Psoas muscle (tissue), 8 donors: ENCODE measurements around the gene EMC6. TPM values are rescaled to one million over a fixed set of nuclear protein-coding genes. Genes with fewer than 3 reads are reported as not detected.
A peak's percentile ranks its signal among the peaks of the same experiment; 100 is the strongest.

Experiments
- ATAC-seq, 4 donors: fragments of 200-7000 bp; cut with Tn5 transposase; one replicate each; pipeline ENCODE4 v1.9.1; 2020; ENCODE audit warnings: moderate library complexity in 3 of 4, mild to moderate bottlenecking in 2 of 4
- DNase-seq, 2 donors: peaks; one replicate each; pipeline ENCODE4 v3.0.0-alpha.2; 2020
- H3K27ac ChIP-seq: fragments of 200-600 bp; one replicate; pipeline ENCODE4 v1.8.0; 2022
- H3K27me3 ChIP-seq, 3 donors: fragments of 200-600 bp in 1 of 3; one replicate each; pipeline versions ENCODE4 v1.6.1 to v1.8.0; 2013 to 2022; ENCODE audit warnings: low read length in 2 of 3, mild to moderate bottlenecking in 2 of 3, moderate library complexity in 1 of 3; ENCODE audit not compliant: insufficient read depth in 3 of 3
- H3K36me3 ChIP-seq, 2 donors: fragments of 200-600 bp in 1 of 2; one replicate each; pipeline versions ENCODE4 v1.6.1 to v1.8.0; 2013 to 2022; ENCODE audit warnings: low read depth in 1 of 2, mild to moderate bottlenecking in 1 of 2, moderate library complexity in 1 of 2; ENCODE audit not compliant: insufficient read depth in 1 of 2
- H3K4me1 ChIP-seq: fragments of 200-600 bp; one replicate; pipeline ENCODE4 v1.8.0; 2022
- H3K4me3 ChIP-seq: fragments of 200-600 bp; one replicate; pipeline ENCODE4 v1.8.0; 2022; ENCODE audit warnings: mild to moderate bottlenecking
- H3K9me3 ChIP-seq: fragments of 200-600 bp; one replicate; pipeline ENCODE4 v1.8.0; 2022
- WGBS, 3 donors: extraction: QIAGEN DNeasy Blood & Tissue Kit; methylation state at CpG; one replicate each; pipeline versions ENCODE4 v1.1.6 to v1.1.7; 2013; 5-methylcytosine and 5-hydroxymethylcytosine counted together
- intact Hi-C, 2 donors: fragments of 100-400 bp; cut with DNase I; formaldehyde crosslinking; loops; one replicate each; pipeline versions ENCODE4 v1.11.0 to v1.14.2; 2022
- polyA plus RNA-seq, 3 donors: library from polyadenylated mRNA; stranded (reverse); fragments of 200-250 nt; gene quantifications; one replicate each; pipeline ENCODE4 v1.2.3, GENCODE V29; 2013
- total RNA-seq, 4 donors: library from RNA; stranded (reverse); fragmentation: NEBNext Ultra II Directional in 2 of 4; extraction: Animal tissue kit (Norgen Biotek cat#: 25700) in 2 of 4; gene quantifications; one replicate each; pipeline versions ENCODE4 v1.2.1 to v1.2.4, GENCODE V29; 2021 to 2023
- TF ChIP-seq, protein P1 (sequence below): fragments of 200-600 bp; IDR thresholded peaks from one replicate; pipeline ENCODE4 v1.8.0; 2022; ENCODE audit warnings: antibody characterized with exemption
- donor health status: healthy with polysubstance abuse.
- donor health status: DM: no; HTN: no; CAD: no; lungs with moderate emphysema.
- donor health status: Bipolar disorder and iron deficiency.
- donor health status: healthy.
- donor health status: DM: yes; HTN: yes; CAD: no.
- donor health status: DM: no; HTN: no; CAD: no.
- donor health status: DM: no; HTN: no; CAD: no.
- donor health status: DM: yes; HTN: yes; CAD: no.

EMC6 gene
- total and polyA plus RNA-seq, 7 donors = 91.6 to 270 (median 135) TPM

DNA sequence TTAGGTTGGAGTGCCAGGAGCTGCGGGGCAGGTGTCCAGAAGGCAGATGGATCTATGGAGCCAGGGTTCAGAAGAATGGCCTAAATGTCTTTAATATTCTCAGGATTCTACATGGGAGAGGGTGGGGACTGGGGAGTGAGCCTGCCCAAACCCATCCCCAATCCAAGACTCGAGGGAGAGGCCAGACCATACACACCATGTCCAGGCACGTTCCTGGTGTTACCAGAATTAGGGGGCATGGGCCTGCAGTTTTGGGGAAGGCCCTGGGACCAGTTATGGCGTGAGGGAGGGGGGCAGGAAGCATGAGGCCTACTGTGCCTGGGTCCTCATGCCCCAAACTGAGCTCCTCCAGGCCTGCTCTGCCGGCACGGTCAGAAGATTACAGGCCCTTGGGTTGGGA is 2.1 kb upstream of the EMC6 start:
- peak overlapping the region; percentile 96 for H3K27ac ChIP-seq
- peak overlapping the region; percentile 97 for H3K4me3 ChIP-seq
- ATAC-seq (no peak), DNase-seq (no peak)
- no peaks in the 10 kb centered on the region for H3K9me3 ChIP-seq
- H3K36me3 ChIP-seq = peaks cover 2 to 53% of the 10 kb centered on the region in 2 donors
- intact Hi-C loops = no loop called here
- 54 to 67% (median 58%) methylated on average over 6 of the region's 6 CpGs for WGBS, 3 donors
- H3K27me3 ChIP-seq = no peaks in the 10 kb centered on the region
- TF ChIP-seq, protein P1, sequence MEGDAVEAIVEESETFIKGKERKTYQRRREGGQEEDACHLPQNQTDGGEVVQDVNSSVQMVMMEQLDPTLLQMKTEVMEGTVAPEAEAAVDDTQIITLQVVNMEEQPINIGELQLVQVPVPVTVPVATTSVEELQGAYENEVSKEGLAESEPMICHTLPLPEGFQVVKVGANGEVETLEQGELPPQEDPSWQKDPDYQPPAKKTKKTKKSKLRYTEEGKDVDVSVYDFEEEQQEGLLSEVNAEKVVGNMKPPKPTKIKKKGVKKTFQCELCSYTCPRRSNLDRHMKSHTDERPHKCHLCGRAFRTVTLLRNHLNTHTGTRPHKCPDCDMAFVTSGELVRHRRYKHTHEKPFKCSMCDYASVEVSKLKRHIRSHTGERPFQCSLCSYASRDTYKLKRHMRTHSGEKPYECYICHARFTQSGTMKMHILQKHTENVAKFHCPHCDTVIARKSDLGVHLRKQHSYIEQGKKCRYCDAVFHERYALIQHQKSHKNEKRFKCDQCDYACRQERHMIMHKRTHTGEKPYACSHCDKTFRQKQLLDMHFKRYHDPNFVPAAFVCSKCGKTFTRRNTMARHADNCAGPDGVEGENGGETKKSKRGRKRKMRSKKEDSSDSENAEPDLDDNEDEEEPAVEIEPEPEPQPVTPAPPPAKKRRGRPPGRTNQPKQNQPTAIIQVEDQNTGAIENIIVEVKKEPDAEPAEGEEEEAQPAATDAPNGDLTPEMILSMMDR = no peak
- peaks cover 35% of the 10 kb centered on the region for H3K4me1 ChIP-seq

GRCh38 chr17:3667366-3668278 is 990 bp upstream of the EMC6 start:
- peak overlapping the region; percentile 97 for H3K4me3 ChIP-seq
- intact Hi-C loops = loop anchor here in 1 of 2 donors (1.0 kb wide), 1 partner anchor 27 kb away; no protein-coding TSS in a partner anchor
- H3K27me3 ChIP-seq = no peaks in the 10 kb centered on the region
- H3K36me3 ChIP-seq = peaks cover 2 to 49% of the 10 kb centered on the region in 2 donors
- DNase-seq (peak; percentile 92 to 95), ATAC-seq (peak; percentile 67 to 79 (median 70))
- 1 to 4% (median 2%) methylated on average over 32 to 39 of the region's 39 CpGs for WGBS, 3 donors
- TF ChIP-seq, protein P1 = no peak
- peak overlapping the region; percentile 96 for H3K27ac ChIP-seq
- H3K4me1 ChIP-seq = peaks cover 35% of the 10 kb centered on the region
- H3K9me3 ChIP-seq = no peaks in the 10 kb centered on the region

GRCh38 chr17:3669085-3669347 is 404 bp downstream of the EMC6 start:
- WGBS, 3 donors = 0 to 1% (median 0%) methylated on average over 18 to 32 of the region's 32 CpGs
- Histone ChIP-seq H3K4me1 (peaks cover 35% of the 10 kb centered on the region), H3K4me3 (peak overlapping the region; percentile 97), H3K9me3 (no peaks in the 10 kb centered on the region), H3K27ac (peak overlapping the region; percentile 96), H3K27me3 (no peaks in the 10 kb centered on the region), H3K36me3 (peaks cover 2 to 35% of the 10 kb centered on the region in 2 donors)
- DNase-seq = no peak
- ATAC-seq = peak in 3 of 4 donors; percentile 2 to 4 (median 3)
- intact Hi-C loops = no loop called here
- TF ChIP-seq, protein P1 = no peak

- Histone ChIP-seq H3K9me3 (no peaks in the 10 kb centered on the region), H3K27ac (peak overlapping the region; percentile 96), H3K4me3 (peak overlapping the region; percentile 97), H3K4me1 (peaks cover 35% of the 10 kb centered on the region), H3K27me3 (no peaks in the 10 kb centered on the region), H3K36me3 (peaks cover 0 to 29% of the 10 kb centered on the region in 2 donors)
- DNase-seq (no peak), ATAC-seq (no peak)
- intact Hi-C loops = no loop called here
- 39 to 45% (median 40%) methylated on average over 12 of the region's 12 CpGs for WGBS, 3 donors
- TF ChIP-seq, protein P1 = no peak
Observed at GRCh38 chr17:3669548-3669947, 936 bp downstream of the EMC6 start.
